Right lobe of liver (tissue), 4 donors: ENCODE results near the gene PRSS12.

Experiments used
- CTCF ChIP-seq, 4 donors: fragments of 200-600 bp in 3 of 4; fragments of 450-650 bp in 1 of 4; IDR thresholded peaks; one replicate each; pipeline versions ENCODE4 v1.5.1 to v1.8.0; 2016 to 2022; ENCODE audit warnings: antibody characterized with exemption in 4 of 4, mild to moderate bottlenecking in 2 of 4
- POLR2A ChIP-seq: fragments of 450-650 bp; IDR thresholded peaks from one replicate; pipeline ENCODE4 v1.6.1; 2017; ENCODE audit warnings: antibody characterized with exemption, mild to moderate bottlenecking
- donor health status: DM: no; HTN: no; CAD: no.
- donor health status: DM: no; HTN: no; CAD: no.
- donor health status: DM: no; HTN: yes; CAD: no.

GRCh38 chr4:118353534-118354030 lies 779 bp upstream of the PRSS12 start:
- TF ChIP-seq CTCF (IDR thresholded peaks at IDR 0.05) (no peak), POLR2A (no peak)
